ENCODE measurements around the gene FAM234B. TPM values are rescaled to one million over a fixed set of nuclear protein-coding genes. Genes with fewer than 3 reads are reported as not detected.

Gene FAM234B, protein sequence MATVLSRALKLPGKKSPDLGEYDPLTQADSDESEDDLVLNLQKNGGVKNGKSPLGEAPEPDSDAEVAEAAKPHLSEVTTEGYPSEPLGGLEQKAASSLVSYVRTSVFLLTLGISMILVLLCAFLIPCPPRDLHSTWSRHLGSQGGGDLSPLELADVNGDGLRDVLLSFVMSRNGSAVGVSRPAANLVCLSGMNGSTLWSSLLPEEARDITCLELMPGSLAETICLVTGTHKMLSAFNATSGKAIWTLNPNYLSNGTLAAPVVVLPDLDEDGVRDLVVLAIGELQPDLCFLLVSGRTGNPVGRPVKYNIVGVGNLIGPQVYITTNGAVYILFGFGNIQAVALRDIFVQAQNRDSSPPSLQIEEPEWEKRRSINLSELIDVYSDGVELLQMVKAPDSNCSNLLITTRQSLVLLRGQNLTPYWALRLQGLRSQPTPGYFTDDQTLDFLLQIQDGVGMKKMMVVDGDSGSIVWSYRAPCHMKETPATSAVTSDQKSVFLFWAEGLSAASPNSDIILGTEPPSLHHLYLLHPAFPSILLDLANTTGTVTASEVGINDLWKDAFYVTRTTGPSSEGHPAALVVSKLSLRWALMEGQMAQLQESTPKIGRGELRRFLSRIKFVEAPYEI
- polyA plus RNA-seq (2011; rRNA removed) (6.1 and 7.3 TPM in 2 replicates), polyA minus RNA-seq (2011; rRNA and poly(A)+ RNA removed) (17.2 TPM in 2 replicates)

DNA sequence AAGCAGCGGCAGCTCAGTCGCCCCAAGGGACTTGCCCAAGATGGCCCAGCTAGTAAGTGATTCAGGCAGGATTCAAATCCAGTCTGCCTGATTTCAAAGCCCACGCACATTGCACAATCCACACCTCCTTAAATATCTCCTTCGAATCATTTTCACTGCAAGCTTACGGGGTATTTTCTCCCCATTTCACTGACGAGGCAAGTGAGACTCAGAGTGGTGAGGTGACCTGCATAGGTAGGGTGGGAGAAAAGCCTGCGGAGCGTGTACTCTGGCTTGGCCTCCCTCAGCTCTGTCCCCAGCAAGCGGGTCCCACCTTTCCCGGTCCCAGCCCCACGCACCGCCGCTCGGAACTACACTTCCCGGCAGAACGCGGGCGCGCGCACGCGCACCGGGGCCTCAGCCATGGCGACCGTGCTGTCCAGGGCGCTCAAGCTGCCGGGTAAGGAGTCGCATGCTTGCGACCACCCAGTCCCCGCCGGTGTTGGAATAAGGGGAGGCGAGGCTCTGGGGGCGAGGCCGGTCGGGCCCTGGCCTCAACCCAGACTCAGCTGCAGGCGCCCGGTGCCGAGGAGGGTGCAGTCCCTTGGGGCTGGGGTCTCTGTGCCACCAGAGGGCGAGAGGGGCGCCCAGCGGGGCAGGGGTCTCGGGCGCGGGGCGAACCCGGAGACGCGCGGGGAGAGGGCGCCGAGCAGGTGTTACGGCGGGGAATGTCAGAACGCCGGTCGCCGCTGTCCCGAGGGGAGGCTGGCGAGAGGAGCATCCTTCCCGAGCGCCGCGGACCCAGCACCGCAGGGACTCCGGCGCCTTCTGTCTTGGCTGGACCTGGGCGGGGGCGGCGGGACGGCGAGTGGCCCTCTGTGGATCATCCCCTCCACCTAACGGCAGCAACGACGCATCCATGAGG, at the start of gene FAM234B:
FAM234B (plus strand) TSS at position 380 of the 904 bp plus-strand sequence; CDS start at position 403, 23 bp downstream.
- Histone ChIP-seq H3K27ac (ENCODE audit: low read depth, low read length) (no peak within 1 kb of the TSS), H3K27me3 (ENCODE audit: control insufficient read depth, insufficient read depth, low read length) (no peaks in the 10 kb centered on the region), H3K4me3 (ENCODE audit: low read depth, low read length) (peak within 1 kb of the TSS; percentile 96), H3K9me3 (ENCODE audit: control insufficient read depth, insufficient read depth, low read length) (no peaks in the 10 kb centered on the region; the same call in 1 of the 2 replicates)
- CTCF ChIA-PET, result interaction anchor here (0.6 to 5.1 kb wide), 5 partner anchors 19 to 210 kb away, joined by 3 to 35 read pairs (median 4); no protein-coding TSS in a partner anchor
- DNase-seq (ENCODE audit: low read depth, low spot score), result no peak
- POLR2A ChIA-PET, result interaction anchor here (0.6 to 0.8 kb wide), 3 partner anchors 91 to 1215 kb away, joined by 3 to 5 read pairs (median 4); no protein-coding TSS in a partner anchor
- TF ChIP-seq, protein P1, sequence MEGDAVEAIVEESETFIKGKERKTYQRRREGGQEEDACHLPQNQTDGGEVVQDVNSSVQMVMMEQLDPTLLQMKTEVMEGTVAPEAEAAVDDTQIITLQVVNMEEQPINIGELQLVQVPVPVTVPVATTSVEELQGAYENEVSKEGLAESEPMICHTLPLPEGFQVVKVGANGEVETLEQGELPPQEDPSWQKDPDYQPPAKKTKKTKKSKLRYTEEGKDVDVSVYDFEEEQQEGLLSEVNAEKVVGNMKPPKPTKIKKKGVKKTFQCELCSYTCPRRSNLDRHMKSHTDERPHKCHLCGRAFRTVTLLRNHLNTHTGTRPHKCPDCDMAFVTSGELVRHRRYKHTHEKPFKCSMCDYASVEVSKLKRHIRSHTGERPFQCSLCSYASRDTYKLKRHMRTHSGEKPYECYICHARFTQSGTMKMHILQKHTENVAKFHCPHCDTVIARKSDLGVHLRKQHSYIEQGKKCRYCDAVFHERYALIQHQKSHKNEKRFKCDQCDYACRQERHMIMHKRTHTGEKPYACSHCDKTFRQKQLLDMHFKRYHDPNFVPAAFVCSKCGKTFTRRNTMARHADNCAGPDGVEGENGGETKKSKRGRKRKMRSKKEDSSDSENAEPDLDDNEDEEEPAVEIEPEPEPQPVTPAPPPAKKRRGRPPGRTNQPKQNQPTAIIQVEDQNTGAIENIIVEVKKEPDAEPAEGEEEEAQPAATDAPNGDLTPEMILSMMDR (IDR thresholded peaks at IDR 0.05; ENCODE audit: low read depth, low read length), result peak; percentile 6; the same call in 1 of the 2 replicates

DNA sequence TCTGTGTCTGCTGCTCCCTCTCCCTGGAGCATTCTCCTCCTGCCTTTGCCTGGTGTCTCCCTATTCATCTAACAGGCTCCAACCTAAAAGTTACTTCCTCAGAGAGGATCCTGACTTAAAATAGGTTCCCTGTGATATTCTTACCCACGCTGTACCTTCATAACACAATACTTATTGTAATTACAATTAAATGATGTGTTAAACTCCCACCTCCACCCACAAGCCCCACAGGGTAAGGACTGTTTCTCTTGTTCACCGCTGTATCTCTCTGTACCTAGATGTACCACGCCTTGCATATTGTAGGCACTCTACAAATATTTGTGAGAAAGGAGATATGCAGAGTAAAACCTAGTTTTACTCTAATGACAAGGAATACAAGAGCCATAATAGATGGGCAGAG, 49.1 kb upstream of the FAM234B start:
- Histone ChIP-seq H3K4me3 (ENCODE audit: low read depth, low read length) (no peak overlapping the region), H3K9me3 (ENCODE audit: control insufficient read depth, insufficient read depth, low read length) (no peaks in the 10 kb centered on the region; the same call in 1 of the 2 replicates), H3K27ac (ENCODE audit: low read depth, low read length) (no peak overlapping the region), H3K27me3 (ENCODE audit: control insufficient read depth, insufficient read depth, low read length) (no peaks in the 10 kb centered on the region)
- TF ChIP-seq, protein P1 (IDR thresholded peaks at IDR 0.05; ENCODE audit: low read depth, low read length), result no peak
- POLR2A ChIA-PET, result no interaction called here
- no peak for DNase-seq (ENCODE audit: low read depth, low spot score)
- CTCF ChIA-PET, result interaction anchor here (1.3 to 6.8 kb wide), 3 partner anchors 11 to 261 kb away, joined by 3 to 39 read pairs (median 7); no protein-coding TSS in a partner anchor

DNA sequence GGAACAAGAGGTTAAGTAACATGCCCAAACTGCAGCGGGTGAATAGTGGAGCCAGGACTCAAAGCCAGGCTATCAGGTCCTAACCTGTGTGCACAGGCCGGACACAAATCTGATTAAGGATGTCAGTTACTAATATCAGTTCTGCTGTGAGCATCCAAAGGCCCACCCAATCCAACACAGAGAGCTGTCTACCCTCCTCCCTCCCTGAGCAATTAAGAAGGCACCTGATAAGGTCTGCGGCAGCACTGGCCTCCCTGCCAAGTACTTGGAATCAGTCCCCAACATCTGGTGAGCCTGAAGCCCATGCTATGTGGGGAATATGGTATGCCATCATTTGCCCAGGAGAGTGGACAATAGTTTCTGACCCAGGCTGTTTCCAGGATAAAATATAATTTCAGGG, 48.0 kb upstream of the FAM234B start:
- Histone ChIP-seq H3K9me3 (ENCODE audit: control insufficient read depth, insufficient read depth, low read length) (no peaks in the 10 kb centered on the region; the same call in 1 of the 2 replicates), H3K4me3 (ENCODE audit: low read depth, low read length) (no peak overlapping the region), H3K27ac (ENCODE audit: low read depth, low read length) (no peak overlapping the region), H3K27me3 (ENCODE audit: control insufficient read depth, insufficient read depth, low read length) (no peaks in the 10 kb centered on the region)
- CTCF ChIA-PET, result interaction anchor here (1.7 kb wide), 1 partner anchor 216 kb away, joined by 11 read pairs; no protein-coding TSS in a partner anchor
- no peak for DNase-seq (ENCODE audit: low read depth, low spot score)
- TF ChIP-seq, protein P1 (IDR thresholded peaks at IDR 0.05; ENCODE audit: low read depth, low read length), result no peak
- POLR2A ChIA-PET, result interaction anchor here (1.1 kb wide), 2 partner anchors 15 to 104 kb away, joined by 3 to 5 read pairs; no protein-coding TSS in a partner anchor

DNA sequence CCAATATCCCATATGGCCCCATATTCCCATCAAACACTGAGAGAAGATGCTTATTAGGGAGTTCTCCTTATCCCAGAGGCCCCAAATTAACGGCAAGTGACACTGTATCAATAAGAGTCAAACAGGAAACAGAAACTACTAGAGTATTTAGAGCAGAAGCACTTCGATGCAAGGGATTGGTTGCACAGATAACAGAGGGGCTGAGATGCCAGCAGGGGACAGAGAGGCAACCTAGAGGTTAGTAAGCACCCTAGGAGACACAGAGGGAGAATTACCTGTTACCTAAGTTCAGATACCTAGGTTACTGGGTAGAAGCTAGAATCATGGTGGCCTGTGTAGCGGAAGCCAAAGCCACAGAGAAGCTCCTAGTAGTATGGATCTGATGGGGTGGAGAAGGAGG, 47.0 kb upstream of the FAM234B start:
- TF ChIP-seq, protein P1 (IDR thresholded peaks at IDR 0.05; ENCODE audit: low read depth, low read length), result no peak
- no peak for DNase-seq (ENCODE audit: low read depth, low spot score)
- ChIA-PET POLR2A (interaction anchor here (0.5 to 1.1 kb wide), 3 partner anchors 16 to 271 kb away, joined by 3 to 12 read pairs (median 5); no protein-coding TSS in a partner anchor), CTCF (interaction anchor here (0.8 to 1.7 kb wide), 3 partner anchors 81 to 215 kb away, joined by 3 to 11 read pairs (median 5); no protein-coding TSS in a partner anchor)
- Histone ChIP-seq H3K27ac (ENCODE audit: low read depth, low read length) (no peak overlapping the region), H3K9me3 (ENCODE audit: control insufficient read depth, insufficient read depth, low read length) (no peaks in the 10 kb centered on the region; the same call in 1 of the 2 replicates), H3K4me3 (ENCODE audit: low read depth, low read length) (no peak overlapping the region), H3K27me3 (ENCODE audit: control insufficient read depth, insufficient read depth, low read length) (no peaks in the 10 kb centered on the region)

Data from AG04450 (cell line).